DOHH2 (cell line): Measurements from ENCODE around the gene TXLNB.
"Not testable (repeated sequence)": the region's sequence is repeated elsewhere in the genome, so short reads cannot be mapped to it uniquely, and the experiment has no call there.

ENCODE experiments used
- H3F3A ChIP-seq: fragments of 200-600 bp; sonication (generic), shearing (Covaris generic); 2 replicates; pipeline ENCODE4 v1.6.0; 2016; ENCODE audit warnings: antibody characterized with exemption, mild to moderate bottlenecking; ENCODE audit not compliant: control insufficient read depth, insufficient read depth
- H3K27ac ChIP-seq: fragments of 200-600 bp; sonication (generic); 2 replicates; pipeline ENCODE4 v1.5.1; 2014; ENCODE audit warnings: low read depth, mild to moderate bottlenecking, low read length, moderate library complexity
- H3K27me3 ChIP-seq: fragments of 200-600 bp; sonication (generic); 2 replicates; pipeline ENCODE4 v1.6.1; 2014; ENCODE audit warnings: mild to moderate bottlenecking, low read length, mixed read lengths; ENCODE audit not compliant: control insufficient read depth
- H3K36me3 ChIP-seq: fragments of 200-600 bp; sonication (generic); 2 replicates; pipeline ENCODE4 v1.6.1; 2014; ENCODE audit warnings: mild to moderate bottlenecking, low read length, moderate library complexity, mixed read lengths; ENCODE audit not compliant: control insufficient read depth
- H3K4me1 ChIP-seq: fragments of 200-600 bp; sonication (generic); 2 replicates; pipeline ENCODE4 v1.6.1; 2014; ENCODE audit warnings: mild to moderate bottlenecking, low read length, mixed read lengths; ENCODE audit not compliant: control insufficient read depth
- H3K4me2 ChIP-seq: fragments of 200-600 bp; sonication (generic); 2 replicates; pipeline ENCODE4 v1.6.0; 2014; ENCODE audit warnings: mild to moderate bottlenecking, low read length, moderate library complexity
- H3K4me3 ChIP-seq: fragments of 200-600 bp; sonication (generic); 2 replicates; pipeline ENCODE4 v1.5.1; 2014; ENCODE audit warnings: mild to moderate bottlenecking, low read length, mixed read lengths
- H3K79me2 ChIP-seq: fragments of 200-600 bp; sonication (generic); 2 replicates; pipeline ENCODE4 v1.6.1; 2014; ENCODE audit warnings: mild to moderate bottlenecking, low read length, mixed read lengths; ENCODE audit not compliant: control insufficient read depth
- H3K9me2 ChIP-seq: fragments of 200-600 bp; sonication (generic); replicated peaks from 2 replicates; pipeline ENCODE4 v1.6.1; 2014; ENCODE audit warnings: mild to moderate bottlenecking, low read length, mixed read lengths; ENCODE audit not compliant: control insufficient read depth
- H3K9me3 ChIP-seq: fragments of 200-600 bp; sonication (generic); 2 replicates; pipeline ENCODE4 v1.6.1; 2014; ENCODE audit warnings: antibody characterized with exemption, low read length, mixed read lengths; ENCODE audit not compliant: control insufficient read depth, insufficient read depth
- H4K20me1 ChIP-seq: fragments of 200-600 bp; sonication (generic); 2 replicates; pipeline ENCODE4 v1.6.0; 2014; ENCODE audit warnings: low read depth, mild to moderate bottlenecking, antibody characterized with exemption, low read length, moderate library complexity; ENCODE audit not compliant: control insufficient read depth, insufficient read depth
- EZH2phosphoT487 ChIP-seq: fragments of 200-600 bp; sonication (generic); IDR thresholded peaks from 2 replicates; pipeline ENCODE4 v1.6.1; 2017; ENCODE audit warnings: borderline replicate concordance, mild to moderate bottlenecking, antibody characterized with exemption, low read length, moderate library complexity, mixed read lengths
- TF ChIP-seq, protein P1 (sequence below): fragments of 200-600 bp; sonication (generic); IDR thresholded peaks from one replicate; pipeline ENCODE4 v1.5.1; 2014; ENCODE audit warnings: antibody characterized with exemption, mild to moderate bottlenecking, low read depth, low read length; ENCODE audit not compliant: poor library complexity, severe bottlenecking

Gene TXLNB

DNA sequence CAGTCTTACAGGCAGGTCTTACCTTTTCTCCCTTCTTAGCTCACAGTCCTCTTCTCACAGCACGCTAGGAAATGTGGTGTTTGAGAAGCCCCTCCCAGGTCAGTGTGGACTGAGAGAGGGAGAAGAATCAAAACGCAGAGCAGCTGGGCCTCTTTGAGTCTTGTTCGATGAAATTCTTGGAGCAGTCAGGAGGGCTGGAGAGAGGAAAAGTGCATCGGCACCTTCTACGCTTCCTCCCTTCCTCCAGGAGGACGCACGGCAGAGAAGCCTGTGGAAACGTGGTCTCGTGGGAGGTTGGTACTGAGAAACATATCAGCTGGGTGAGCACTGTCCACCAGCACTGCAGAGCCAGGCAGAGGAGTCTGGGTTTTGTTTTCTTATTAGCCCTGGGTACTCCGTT is 52.7 kb downstream of the TXLNB start:
- peaks cover 18% of the 10 kb centered on the region for H3K4me1 ChIP-seq
- no peak overlapping the region for H3K4me2 ChIP-seq
- H3K9me3 ChIP-seq = peaks cover 10% of the 10 kb centered on the region; the same call in 1 of the 2 replicates
- no peaks in the 10 kb centered on the region for H3F3A ChIP-seq
- H3K27me3 ChIP-seq = no peaks in the 10 kb centered on the region
- TF ChIP-seq EZH2phosphoT487 = no peak
- no peak overlapping the region for H3K27ac ChIP-seq
- H3K79me2 ChIP-seq = no peaks in the 10 kb centered on the region
- H3K36me3 ChIP-seq = no peaks in the 10 kb centered on the region; the same call in 1 of the 2 replicates
- H3K4me3 ChIP-seq = no peak overlapping the region
- H3K9me2 ChIP-seq = no peaks in the 10 kb centered on the region
- no peaks in the 10 kb centered on the region for H4K20me1 ChIP-seq

DNA sequence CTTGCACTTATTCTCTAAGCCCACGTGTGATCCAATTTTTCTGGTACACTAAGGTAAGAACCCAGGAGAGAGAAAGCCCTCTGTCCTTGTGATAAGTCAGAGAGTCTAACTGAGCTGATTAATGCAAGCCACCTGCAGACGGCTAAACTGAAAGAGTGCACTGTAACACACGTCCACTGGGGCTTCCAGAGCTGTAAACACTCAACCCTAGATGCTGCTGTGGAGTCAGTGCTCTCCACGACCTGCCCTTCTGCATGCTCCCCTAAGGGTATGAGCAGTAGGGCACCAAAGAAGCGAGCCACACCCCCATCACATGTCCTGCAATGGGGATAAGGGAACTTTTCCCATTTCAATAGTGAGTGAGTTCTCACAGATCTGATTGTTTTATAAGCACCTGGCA is 55.7 kb downstream of the TXLNB start:
- Histone ChIP-seq H3K79me2 (no peaks in the 10 kb centered on the region), H3K27ac (no peak overlapping the region), H3K4me1 (peaks cover 30% of the 10 kb centered on the region), H3K36me3 (peaks cover 10% of the 10 kb centered on the region; the same call in 1 of the 2 replicates), H3K27me3 (no peaks in the 10 kb centered on the region), H3K9me3 (peaks cover 17% of the 10 kb centered on the region), H3K9me2 (no peaks in the 10 kb centered on the region), H3F3A (0 out of 2 replicates have a peak, but pooled peaks cover under 1% of the 10 kb centered on the region), H4K20me1 (no peaks in the 10 kb centered on the region), H3K4me2 (no peak overlapping the region), H3K4me3 (no peak overlapping the region)
- no peak for TF ChIP-seq EZH2phosphoT487
- TF ChIP-seq, protein P1, sequence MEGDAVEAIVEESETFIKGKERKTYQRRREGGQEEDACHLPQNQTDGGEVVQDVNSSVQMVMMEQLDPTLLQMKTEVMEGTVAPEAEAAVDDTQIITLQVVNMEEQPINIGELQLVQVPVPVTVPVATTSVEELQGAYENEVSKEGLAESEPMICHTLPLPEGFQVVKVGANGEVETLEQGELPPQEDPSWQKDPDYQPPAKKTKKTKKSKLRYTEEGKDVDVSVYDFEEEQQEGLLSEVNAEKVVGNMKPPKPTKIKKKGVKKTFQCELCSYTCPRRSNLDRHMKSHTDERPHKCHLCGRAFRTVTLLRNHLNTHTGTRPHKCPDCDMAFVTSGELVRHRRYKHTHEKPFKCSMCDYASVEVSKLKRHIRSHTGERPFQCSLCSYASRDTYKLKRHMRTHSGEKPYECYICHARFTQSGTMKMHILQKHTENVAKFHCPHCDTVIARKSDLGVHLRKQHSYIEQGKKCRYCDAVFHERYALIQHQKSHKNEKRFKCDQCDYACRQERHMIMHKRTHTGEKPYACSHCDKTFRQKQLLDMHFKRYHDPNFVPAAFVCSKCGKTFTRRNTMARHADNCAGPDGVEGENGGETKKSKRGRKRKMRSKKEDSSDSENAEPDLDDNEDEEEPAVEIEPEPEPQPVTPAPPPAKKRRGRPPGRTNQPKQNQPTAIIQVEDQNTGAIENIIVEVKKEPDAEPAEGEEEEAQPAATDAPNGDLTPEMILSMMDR = no peak

DNA sequence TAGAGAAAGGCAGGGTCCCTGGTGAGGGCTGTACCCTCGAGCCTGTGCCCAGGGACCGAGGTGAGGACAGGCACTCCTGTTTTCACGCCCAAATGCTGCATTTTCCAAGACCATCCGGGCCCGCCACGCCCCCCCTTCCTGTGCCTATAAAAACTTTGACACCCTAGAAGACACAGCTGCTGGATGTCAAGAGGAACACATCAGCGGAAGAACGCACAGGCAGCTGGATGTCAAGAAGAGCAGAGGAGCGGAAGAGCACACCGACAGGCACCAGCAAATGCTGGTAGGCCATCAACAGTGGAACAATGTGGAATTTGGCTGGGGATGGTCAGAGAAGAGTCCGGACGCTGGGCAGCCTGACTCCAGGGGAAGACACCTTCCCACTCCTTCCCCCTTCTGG is 56.1 kb downstream of the TXLNB start:
- H3K79me2 ChIP-seq = no peaks in the 10 kb centered on the region

DNA sequence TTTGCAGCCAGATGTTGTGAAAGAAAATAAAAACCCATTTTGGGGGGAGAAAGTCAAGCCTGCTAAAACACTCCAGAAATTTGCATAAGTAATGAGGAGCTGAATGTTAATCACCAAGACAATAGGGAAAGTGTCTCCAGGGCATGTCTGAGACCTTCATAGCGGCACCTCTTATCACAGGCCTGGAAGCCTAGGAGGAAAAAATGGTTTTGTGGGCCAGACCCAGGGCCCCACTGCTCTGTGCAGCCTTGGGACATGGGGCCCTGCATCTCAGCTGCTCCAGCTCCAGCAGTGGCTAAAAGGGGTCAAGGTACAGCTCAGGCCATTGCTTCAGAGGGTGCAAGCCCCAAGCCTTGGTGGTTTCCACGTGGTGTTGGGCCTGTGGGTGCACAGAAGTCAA is 57.6 kb downstream of the TXLNB start:
- H3K79me2 ChIP-seq, H3K36me3 ChIP-seq, H3K4me2 ChIP-seq, H3K27ac ChIP-seq, H3K9me2 ChIP-seq, H3K27me3 ChIP-seq, H3K4me3 ChIP-seq, H4K20me1 ChIP-seq: not testable (repeated sequence)
- Histone ChIP-seq H3K4me1 (peaks cover 39% of the 10 kb centered on the region), H3F3A (peaks cover 15% of the 10 kb centered on the region), H3K9me3 (peaks cover 17% of the 10 kb centered on the region)

More for the DNA sequence above, 56.1 kb downstream of the TXLNB start:
- Histone ChIP-seq H3K27ac (no peak overlapping the region), H3F3A (peaks cover 5% of the 10 kb centered on the region), H3K36me3 (peaks cover 10% of the 10 kb centered on the region; the same call in 1 of the 2 replicates), H3K9me2 (no peaks in the 10 kb centered on the region), H4K20me1 (no peaks in the 10 kb centered on the region), H3K9me3 (peaks cover 17% of the 10 kb centered on the region), H3K4me2 (no peak overlapping the region), H3K4me1 (peaks cover 30% of the 10 kb centered on the region), H3K4me3 (no peak overlapping the region), H3K27me3 (no peaks in the 10 kb centered on the region)
- TF ChIP-seq, protein P1 = no peak
- TF ChIP-seq EZH2phosphoT487 = no peak
